GM21515 (cell line): Measurements from ENCODE around the gene SLC17A9.
"Not testable (repeated sequence)": the region's sequence is repeated elsewhere in the genome, so short reads cannot be mapped to it uniquely, and the experiment has no call there.

Experiments used
- ATAC-seq: cut with Tn5 transposase; IDR thresholded peaks from one replicate; pipeline ENCODE4 v1.9.1; 2021; ENCODE audit not compliant: unreplicated experiment

The SLC17A9 gene

DNA sequence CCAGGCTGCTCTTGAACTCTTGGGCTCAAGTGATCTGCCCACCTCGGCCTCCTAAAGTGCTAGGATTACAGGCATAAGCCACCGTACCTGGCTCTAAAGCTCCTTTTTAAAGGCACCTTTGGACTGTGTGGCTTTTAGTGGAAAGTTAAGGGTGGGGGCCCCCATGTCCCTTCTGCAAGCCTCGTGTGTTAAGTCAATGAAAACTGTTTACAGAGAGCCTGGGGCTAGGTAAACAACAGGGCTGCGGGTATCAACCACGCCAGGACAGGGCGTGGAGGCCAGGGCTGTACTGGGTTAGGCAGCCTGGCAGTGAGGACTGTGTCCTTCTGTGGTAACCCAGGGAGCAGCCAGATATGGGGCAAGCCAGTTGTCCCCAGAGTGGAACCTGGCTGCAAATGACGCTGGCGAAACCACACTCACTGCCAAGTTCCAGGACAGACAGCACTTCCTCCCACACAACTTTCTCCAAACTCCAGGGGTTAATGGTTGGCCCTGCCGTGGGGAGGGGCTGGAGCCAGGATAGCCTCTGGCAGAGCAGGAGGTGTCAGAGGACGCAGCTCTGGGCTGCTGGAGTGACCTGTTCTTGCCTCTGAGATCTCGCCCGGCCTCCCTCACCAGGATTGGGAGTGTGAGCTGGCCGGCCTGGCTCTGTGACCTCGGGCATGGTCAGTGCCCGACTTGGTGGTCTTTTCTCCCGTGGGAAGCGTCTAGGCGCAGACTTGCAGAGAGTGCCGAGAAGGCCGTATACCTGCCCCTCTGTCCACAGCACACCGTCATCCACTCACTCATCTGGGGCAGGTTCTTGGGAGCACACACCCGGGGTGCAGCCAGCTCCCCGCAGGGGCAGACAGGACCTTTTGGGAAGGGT, 3.2 kb downstream of the SLC17A9 start:
- no peak for ATAC-seq

DNA sequence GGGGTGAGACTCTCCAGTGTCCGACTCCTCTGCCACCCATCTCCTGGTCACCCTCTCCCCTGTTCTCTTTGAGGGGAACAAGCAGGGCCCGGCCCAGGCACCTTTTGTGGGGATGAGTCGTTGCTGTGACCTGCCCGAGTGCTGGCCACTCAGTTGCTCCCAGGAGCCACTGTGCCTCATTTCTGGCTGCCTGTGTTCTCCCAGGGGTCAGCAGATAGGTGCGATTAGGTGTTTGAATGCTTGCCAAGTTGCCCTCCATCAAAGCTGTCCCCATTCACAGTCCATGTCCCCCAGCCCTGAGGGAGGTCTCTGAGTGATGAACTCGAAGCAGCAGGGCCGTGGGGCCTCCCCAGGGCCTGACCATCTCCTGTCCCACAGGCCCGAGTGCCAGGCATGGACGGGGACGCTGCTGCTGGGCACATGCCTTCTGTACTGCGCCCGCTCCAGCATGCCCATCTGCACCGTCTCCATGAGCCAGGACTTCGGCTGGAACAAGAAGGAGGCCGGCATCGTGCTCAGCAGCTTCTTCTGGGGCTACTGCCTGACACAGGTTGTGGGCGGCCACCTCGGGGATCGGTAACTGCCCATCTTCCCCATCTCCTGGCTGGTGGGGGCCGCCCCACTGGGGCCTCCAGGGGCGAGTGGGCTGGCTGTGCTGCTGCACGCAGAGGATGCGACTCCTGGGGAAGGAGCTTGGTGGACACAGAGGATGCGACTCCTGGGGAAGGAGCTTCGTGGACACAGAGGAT, 4.1 kb downstream of the SLC17A9 start:
- no peak for ATAC-seq

DNA sequence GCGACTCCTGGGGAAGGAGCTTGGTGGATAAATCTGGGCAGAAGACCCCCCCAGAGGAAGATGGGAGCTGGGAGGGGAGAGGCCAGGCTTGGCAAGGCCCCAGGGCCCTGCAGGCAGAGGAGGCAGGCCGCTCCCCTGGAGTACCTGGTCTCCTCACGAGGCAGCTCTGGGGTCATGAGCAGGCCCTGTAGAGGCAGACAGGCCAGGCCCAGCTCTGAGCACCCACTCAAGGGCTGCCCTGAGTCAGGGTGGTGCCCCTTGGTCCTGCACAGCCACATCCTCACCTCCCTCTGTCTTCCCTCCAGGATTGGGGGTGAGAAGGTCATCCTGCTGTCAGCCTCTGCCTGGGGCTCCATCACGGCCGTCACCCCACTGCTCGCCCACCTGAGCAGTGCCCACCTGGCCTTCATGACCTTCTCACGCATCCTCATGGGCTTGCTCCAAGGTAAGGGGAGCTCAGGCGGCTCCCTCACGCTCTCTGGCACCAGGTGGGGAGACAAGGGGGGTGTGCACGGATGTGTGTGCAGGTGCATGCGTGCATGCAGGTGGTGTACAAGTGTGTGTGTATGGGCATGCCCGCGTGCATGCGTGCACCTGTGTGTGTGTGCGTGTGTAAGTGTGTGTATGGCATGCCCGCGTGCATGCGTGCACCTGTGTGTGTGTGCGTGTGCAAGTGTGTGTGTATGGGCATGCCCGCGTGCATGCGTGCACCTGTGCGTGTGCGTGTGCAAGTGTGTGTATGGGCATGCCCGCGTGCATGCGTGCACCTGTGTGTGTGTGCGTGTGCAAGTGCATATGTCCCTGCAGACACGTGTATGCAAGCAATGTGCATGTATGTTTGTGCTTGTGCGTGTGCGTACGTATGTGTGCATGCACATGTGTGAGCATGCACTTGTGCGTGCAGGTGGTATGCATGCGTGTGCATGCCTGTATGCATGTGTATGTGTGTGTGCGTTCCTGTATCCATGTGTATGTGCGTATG, 4.9 kb downstream of the SLC17A9 start:
- no peak for ATAC-seq

DNA sequence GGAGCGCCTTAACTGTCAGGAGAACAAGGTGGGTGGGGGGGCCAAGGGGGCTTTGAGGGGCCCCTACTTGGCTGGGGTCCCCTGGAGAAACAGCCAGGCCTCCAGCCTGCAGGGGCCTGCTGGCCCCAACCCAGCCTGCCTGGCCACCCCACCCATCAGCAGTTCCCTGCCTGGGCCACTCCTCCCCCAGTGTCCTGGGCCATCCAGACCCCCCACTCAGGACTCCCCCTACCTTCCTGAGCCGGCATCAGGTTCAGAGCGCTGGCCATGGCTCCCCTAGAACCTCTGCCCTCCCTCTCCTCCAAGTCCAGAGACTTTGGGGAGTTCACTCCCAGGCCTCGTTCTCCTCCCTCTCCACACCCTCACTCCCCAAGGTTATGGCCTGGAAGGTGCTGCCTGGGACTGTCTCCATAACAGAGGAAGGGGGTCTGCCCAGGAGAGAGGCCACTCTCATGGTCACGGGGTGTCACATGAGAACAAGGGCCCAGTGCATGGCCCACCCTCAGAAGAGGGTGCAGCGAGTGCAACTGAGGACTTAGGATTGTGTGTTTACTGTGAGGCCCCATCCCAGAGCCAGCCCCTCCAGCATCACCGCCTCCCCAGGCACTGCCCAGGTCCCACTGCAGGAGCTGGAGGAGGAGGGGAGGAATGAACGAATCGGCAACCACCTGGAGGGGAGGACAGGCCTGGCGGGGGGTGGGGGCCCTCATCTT, 6.0 kb downstream of the SLC17A9 start:
- ATAC-seq: no peak

DNA sequence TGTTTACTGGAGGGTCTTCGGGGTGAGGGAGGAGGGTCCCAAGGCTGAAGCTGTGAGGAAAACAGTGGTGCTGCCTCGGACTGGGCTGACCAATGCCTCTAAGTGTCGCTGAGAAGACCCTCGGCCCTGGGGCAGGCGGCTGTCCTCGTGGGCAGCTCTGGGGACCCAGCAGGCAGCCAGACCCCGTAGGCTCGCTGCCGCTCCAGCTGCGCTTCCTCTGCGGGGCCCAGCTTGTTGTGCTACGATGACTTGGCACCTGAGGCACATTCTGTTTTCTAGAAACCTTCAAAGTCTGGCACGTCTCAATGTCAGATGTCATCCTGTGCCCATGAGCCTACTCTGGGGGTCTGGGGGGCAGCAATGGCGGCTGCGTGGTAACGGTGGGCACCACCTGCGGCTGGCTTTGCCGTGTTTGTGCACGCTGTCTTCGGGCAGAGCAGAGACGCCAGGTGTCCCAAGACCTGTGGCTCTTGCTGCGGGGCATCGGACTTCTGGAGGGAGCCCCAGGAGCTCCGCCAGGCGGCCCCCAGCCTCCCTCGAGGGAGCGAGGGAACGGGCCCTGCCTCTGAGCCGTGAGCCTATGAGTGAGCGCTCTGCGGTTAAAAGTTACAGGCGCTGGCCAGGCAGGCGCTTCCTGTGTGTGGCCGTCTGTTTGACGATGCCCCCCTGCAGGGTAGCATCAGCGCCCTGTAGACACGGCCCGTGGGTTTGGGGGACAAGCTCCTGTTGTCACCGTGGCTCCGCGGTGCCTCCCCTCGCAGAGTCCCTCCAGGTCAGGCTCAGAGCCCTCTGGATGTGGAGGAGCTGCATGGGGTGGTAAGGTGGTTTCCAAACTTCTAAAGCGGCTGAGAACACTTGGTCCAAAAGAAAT, 6.8 kb downstream of the SLC17A9 start:
- ATAC-seq: no peak

DNA sequence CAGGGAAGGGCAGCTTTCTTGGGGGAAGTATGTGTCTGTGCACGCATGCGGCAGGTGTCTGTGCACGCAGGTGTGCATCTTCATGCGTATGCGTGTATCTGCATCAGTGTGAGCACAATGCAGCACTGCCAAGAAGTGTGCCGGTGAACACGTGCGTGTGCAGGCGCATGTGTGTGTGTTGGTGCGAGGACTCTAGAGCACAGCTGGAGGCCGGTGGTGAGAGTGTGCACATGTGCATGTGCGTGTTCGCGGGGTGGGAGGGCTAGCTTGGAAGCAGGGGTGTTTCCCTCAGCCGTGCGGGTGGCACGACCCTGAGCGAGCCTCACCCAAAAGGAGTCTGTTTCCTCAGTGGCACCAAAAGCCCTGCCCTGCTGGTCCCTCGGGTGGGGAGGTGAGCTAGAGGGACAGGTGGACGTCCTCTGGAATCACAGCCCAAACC, 7.5 kb downstream of the SLC17A9 start:
- no peak for ATAC-seq

DNA sequence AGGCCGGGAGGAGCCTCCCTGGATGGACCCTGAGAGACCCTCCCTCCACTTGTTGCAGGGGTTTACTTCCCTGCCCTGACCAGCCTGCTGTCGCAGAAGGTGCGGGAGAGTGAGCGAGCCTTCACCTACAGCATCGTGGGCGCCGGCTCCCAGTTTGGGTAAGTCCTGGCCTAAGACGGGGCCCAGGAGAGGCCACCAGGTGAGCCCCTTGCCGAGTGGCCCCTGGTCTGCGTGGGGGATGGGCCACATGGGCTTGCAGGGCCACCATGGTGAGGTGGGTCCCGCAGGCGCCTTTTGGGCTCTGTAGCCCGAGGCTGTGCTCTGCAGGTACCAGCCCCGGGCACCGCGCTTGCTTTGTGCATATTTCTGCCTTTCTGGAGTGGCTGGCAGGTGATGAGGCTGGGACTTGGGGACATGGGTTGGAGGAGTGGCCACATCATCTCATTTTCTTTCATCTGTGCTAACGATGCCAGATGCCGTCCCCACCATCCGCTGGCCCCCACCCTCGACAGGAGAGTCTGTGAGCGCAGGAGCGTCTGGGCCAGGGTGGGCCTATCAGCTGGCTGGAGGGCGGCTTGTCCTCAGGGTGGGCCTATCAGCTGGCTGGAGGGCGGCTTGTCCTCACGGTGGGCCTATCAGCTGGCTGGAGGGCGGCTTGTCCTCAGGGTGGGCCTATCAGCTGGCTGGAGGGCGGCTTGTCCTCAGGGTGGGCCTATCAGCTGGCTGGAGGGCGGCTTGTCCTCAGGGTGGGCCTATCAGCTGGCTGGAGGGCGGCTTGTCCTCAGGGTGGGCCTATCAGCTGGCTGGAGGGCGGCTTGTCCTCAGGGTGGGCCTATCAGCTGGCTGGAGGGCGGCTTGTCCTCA, 8.2 kb downstream of the SLC17A9 start:
- not testable (repeated sequence) for ATAC-seq

DNA sequence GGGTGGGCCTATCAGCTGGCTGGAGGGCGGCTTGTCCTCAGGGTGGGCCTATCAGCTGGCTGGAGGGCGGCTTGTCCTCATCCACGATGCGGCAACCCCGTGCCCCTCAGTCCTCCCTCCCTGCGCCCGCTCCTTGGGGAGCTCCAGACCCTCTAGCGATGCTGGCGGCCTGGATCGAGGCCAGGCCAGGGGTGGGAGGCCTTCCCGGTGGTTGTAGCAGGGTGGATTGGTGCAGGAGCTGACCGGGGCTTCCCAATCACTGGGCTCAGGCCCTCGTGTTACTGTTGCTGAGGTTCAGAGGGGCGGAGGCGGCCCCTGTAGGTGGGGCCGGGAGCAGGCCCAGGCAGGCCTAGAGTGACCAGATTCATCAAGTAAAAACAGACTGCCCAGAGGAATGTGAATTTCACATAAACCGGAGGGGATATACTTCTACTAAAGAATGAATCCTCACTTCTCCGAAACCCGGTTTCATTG, 8.8 kb downstream of the SLC17A9 start:
- no peak for ATAC-seq

DNA sequence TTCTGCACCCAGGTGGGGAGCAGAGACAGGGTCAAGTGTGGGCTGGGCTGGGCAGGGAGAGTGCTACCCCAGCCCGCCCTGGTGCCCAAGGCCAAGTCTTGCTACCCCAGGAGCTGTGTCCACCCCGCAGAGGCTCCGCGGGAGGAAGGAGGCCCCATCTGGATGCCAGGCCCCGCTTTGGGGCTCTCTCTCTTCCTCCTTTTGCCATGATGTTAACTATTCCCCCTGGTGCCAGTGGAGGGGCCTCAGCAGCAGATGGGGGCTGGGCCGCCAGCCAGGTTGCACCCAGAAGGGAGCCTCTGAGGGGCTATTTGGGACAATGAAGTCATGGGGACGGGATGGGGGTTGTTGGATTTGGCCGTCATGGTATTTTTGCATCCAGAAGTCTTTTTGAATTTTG, 9.3 kb downstream of the SLC17A9 start:
- no peak for ATAC-seq

DNA sequence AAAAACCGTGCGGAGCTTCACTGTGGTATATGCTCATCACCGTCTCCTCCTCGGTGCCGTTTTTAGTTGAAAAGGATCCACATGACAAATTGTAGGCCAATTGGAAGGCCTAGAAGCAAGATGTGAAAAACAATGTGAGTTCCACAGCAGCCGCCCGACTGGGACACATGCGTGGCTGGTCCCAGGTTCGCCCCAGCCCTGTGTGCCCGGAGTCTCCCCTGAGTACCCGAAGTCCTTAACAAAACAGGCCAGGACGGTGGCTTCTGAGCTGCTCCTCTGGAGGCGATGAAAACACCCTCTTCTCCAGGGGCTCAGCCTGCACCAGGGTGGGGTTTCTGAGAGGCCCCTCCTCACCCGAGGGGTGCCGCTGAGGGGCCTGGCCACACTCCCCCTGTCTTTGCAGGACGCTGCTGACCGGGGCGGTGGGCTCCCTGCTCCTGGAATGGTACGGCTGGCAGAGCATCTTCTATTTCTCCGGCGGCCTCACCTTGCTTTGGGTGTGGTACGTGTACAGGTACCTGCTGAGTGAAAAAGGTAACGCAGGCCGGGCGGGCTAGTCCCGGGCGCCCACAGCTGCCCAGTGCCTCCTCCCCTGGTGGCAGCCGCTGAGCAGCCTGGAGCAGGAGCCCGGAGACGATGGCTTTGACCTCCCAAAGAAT, 9.8 kb downstream of the SLC17A9 start:
- ATAC-seq: no peak

DNA sequence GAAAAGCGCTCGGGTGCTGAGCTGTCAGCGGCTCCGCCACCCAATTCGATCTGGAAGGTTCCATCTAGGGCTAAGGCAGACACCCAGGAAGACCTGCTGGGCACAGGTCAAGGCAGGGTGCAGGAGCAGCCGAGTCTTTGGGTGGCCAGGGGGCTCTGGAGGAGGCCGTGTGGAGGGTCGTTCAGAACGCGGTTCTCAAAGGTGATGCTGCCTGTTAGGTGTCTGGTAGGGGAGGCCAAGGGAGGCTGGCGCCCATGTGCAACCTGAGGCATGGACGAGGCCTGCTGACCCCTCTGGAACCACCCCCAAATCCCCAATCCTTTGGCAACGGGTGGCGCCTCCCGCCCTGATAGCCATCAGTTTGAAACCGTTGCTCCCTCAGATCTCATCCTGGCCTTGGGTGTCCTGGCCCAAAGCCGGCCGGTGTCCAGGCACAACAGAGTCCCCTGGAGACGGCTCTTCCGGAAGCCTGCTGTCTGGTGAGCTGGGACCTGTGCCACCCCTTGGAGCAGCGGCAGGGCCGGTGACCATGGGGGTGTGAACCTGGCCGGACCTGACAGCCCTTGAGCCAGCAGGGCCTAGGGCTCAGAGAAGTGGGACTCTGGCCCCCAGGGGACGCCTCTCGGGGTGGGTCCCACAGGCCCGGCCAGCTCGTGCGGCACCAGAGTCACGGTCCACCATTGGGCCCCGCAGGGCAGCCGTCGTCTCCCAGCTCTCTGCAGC, 10.5 kb downstream of the SLC17A9 start:
- no peak for ATAC-seq

DNA sequence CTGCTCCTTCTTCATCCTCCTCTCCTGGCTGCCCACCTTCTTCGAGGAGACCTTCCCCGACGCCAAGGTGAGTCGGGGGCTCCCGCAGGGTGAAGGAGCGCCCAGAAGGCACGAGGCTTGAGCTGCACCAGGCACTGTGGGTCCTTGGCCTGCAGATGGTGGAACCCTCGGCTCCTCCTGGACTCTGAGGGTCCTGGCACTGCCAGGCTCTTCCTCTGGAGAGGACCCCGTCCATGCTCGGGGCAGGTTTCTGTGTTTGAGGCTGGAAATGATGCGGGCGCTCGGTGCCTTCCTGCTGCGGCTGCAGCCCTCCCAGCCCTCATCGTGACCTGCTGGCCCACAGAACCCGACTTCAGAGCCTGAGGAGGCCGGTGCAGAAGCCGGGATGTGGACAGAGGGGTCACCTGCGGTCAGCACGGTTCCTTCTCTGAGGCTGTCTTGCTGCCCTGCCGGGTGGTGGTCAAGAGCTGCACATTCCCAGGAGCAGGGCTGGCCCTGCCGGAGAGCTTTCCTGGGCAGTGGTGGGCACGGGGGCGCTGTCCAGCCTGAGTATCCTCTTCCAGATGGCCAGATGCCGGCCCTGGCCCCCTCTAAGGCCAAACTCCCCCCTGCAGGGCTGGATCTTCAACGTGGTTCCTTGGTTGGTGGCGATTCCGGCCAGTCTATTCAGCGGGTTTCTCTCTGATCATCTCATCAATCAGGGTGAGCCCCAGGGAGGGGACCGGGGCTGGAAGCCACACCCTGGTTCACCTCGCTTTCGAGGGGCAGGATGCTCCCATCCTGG, 11.3 kb downstream of the SLC17A9 start:
- no peak for ATAC-seq

DNA sequence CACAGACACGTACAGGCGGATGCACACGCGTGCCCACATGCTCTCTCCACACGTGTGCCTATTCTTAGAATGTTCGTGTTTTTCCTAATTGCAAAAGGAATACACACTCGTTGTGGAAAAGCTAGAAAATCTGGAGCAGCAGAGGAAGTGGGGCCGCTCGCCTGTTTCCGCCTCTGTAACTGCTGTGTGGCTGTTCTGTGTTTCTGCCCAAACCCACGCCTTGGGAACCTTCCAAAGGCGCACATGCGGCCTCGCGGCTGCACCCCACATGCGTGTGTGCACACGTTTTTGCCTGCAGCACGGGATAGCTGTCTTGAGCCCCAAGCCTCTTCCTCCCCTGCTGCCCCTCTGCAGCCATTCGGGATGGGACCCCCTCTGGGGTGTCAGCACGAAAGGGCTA, 12.2 kb downstream of the SLC17A9 start:
- ATAC-seq: no peak

DNA sequence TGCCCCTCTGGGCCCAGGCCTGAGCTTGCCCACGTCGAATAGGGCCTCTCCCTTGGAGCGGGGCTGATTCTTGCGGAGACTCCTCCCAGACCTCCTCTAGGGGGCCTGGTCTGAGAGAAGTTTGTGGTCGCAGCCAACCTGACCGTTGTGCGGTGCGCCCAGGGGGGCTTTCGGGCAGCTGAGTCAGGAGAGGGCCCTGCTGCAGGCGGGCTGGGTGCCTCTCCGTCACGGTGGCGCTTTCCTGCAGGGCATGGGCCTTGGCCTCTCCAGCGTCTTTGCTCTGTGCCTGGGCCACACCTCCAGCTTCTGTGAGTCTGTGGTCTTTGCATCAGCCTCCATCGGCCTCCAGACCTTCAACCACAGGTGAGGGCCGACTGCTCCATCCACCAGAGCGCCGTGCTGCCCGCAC, 12.9 kb downstream of the SLC17A9 start:
- no peak for ATAC-seq

DNA sequence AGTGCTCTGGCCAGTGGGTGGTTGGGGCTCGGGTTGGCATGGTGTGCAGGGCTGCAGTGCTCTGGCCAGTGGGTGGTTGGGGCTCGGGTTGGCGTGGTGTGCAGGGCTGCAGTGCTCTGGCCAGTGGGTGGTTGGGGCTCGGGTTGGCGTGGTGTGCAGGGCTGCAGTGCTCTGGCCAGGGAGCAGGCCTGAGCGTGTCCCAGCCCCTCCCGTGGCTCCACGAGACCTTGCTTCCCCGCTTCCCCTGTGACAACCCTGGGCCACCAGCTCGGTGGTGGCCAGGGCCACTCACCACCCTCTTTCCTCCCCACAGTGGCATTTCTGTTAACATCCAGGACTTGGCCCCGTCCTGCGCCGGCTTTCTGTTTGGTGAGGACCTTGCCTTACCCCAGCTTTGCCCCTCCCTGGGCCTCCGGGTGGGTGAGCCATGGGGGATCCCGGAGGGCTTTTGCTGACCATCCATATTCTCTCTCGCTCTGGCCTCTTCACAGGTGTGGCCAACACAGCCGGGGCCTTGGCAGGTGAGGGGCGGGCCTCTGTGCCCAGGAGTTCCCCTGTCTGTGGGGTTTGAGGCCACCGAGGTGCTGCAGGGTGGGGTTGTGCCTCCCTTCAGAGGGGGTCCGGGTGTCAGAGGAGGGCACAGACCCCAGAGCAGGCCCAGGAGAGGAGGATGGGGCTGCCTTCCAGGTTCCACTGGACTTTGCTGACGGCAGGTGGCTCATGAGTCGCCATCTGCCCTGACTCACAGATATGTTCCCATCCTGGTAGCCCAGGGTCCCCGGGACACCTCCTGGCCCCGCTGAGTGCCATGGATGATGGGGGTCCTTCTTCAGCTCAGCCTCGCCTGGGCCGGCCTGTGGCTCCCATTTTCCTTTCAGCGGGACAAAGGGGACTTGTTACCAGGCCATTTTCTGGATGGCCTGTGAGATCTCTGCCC, 14.0 kb downstream of the SLC17A9 start:
- ATAC-seq: no peak
